Rectal smooth muscle tissue (tissue), 1 donor: ENCODE measurements around the gene MYH9.
A peak's percentile ranks its signal among the peaks of the same experiment; 100 is the strongest.

Source experiments
- H3K27ac ChIP-seq: one replicate; pipeline ENCODE4 v1.7.0; 2013; ENCODE audit warnings: low read depth, low read length, inconsistent platforms
- H3K27me3 ChIP-seq: one replicate; pipeline ENCODE4 v1.7.0; 2013; ENCODE audit warnings: low read length; ENCODE audit not compliant: control insufficient read depth, insufficient read depth
- H3K36me3 ChIP-seq: one replicate; pipeline ENCODE4 v1.7.0; 2013; ENCODE audit warnings: low read length; ENCODE audit not compliant: control insufficient read depth, insufficient read depth
- H3K4me1 ChIP-seq: one replicate; pipeline ENCODE4 v1.7.0; 2013; ENCODE audit warnings: low read length; ENCODE audit not compliant: control insufficient read depth, insufficient read depth
- H3K4me3 ChIP-seq: one replicate; pipeline ENCODE4 v1.7.0; 2013; ENCODE audit warnings: low read length
- H3K9ac ChIP-seq: one replicate; pipeline ENCODE4 v1.7.0; 2013; ENCODE audit warnings: low read length

The MYH9 gene

DNA sequence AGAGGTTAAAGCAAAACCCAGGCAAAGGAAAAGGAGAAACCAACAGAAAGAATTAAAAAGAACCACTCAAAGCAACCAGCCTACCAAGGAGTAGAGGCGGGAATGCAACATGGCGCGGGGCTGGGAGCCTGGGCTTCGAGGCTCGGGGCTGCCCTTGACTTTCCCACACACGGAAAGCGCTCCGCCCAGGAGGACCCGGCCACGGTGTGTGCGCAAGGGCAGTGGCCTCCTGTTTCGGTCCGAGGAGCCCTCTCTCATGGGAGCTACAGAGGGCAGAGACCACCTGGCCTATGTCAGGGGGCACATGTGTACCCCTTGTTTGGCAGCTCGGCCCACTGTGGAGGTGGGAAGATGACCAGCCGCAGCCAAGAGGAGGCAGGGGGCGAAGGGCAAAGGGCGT is 78.9 kb downstream of the MYH9 start:
- Histone ChIP-seq H3K9ac (no peak overlapping the region), H3K4me1 (no peaks in the 10 kb centered on the region), H3K27me3 (no peaks in the 10 kb centered on the region), H3K4me3 (no peak overlapping the region), H3K27ac (peak overlapping the region; percentile 44), H3K36me3 (peaks cover 83% of the 10 kb centered on the region)

DNA sequence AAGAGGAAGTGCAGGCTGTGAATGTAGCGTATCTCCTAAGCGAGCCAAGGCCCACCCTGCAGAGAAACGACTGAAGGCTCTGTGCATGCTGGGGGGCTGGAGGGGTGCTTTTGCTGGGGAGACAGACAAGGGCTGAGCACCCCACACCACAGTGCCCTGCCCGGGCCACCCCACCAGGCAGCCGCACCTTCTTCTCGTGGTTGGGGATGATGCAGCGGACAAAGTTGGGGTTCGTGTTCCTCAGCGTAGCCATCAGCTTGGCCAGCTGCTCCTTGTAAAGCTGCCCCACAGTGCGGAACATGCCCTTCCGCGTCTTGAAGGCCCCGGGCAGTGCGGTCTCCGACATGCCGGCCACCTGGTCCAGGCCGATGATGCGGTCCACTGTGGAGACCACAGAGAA is 81.5 kb downstream of the MYH9 start:
- Histone ChIP-seq H3K27ac (peak overlapping the region; percentile 62), H3K27me3 (no peaks in the 10 kb centered on the region), H3K4me1 (peaks cover 14% of the 10 kb centered on the region), H3K36me3 (peaks cover 84% of the 10 kb centered on the region), H3K9ac (no peak overlapping the region), H3K4me3 (no peak overlapping the region)

DNA sequence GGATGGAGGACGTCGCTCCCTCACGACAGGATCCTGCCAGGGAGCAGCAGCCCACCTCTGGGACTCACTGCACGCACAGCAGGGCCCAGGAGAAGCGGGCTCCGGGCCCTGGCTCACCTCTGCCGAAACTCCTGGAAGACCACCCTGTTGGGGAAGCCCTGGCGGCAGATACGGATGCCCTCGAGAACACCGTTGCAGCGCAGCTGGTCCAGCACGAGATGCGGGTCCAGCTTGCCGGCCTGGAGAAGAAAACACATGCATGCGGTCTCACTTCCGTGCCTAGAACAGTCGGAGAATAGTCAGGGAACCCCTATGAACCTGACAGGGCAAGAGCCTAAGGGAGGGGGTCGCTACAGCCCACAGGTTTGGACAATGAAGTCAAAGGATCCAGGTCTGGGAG is 82.0 kb downstream of the MYH9 start:
- H3K27ac ChIP-seq = peak overlapping the region; percentile 62
- H3K4me1 ChIP-seq = peaks cover 15% of the 10 kb centered on the region
- H3K36me3 ChIP-seq = peaks cover 84% of the 10 kb centered on the region
- H3K4me3 ChIP-seq = no peak overlapping the region
- no peak overlapping the region for H3K9ac ChIP-seq
- no peaks in the 10 kb centered on the region for H3K27me3 ChIP-seq

DNA sequence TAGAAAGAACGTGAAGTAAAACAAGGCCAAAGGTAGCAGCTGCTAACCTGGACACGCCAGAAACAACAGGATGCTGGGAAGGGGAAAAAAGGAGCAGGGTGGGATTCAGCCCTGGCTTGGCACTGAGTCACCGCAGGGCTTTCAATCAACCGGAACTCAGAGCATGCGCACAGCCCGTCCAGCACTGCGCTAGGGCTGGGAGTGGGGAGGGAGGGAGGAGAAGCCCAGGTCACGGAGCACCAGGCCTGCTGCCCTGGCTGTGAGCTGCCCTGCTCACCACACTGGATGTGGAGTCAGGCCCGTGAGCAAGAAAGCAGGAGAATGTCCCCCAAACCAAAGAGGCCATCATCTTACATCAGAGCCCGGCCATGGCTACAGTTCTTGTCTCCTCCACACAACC is 83.3 kb downstream of the MYH9 start:
- peaks cover 16% of the 10 kb centered on the region for H3K4me1 ChIP-seq
- peaks cover 90% of the 10 kb centered on the region for H3K36me3 ChIP-seq
- peak overlapping the region; percentile 62 for H3K27ac ChIP-seq
- H3K9ac ChIP-seq = no peak overlapping the region
- H3K4me3 ChIP-seq = no peak overlapping the region
- H3K27me3 ChIP-seq = no peaks in the 10 kb centered on the region

DNA sequence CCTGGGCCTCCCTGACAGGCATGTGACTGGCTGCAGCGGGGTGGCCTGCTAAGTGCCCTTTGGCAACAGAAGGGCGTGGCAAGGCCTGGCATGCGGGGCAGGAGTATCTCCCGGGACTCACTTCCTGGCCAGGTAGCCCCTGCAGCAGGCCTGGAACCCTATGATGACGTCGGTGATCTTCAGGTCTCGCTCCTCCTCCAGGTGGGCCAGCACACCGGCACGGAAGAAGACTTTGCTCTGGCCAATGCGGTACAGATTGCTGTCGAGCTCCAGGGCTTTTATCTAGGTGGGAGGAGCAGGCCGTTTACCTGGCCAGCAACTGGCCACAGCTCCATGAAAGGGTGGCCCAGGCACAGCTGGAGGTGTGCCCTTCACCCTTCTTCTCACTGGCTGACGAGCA is 83.9 kb downstream of the MYH9 start:
- no peaks in the 10 kb centered on the region for H3K27me3 ChIP-seq
- no peak overlapping the region for H3K9ac ChIP-seq
- H3K27ac ChIP-seq = peak overlapping the region; percentile 62
- H3K4me1 ChIP-seq = peaks cover 16% of the 10 kb centered on the region
- H3K36me3 ChIP-seq = peaks cover 89% of the 10 kb centered on the region
- no peak overlapping the region for H3K4me3 ChIP-seq

DNA sequence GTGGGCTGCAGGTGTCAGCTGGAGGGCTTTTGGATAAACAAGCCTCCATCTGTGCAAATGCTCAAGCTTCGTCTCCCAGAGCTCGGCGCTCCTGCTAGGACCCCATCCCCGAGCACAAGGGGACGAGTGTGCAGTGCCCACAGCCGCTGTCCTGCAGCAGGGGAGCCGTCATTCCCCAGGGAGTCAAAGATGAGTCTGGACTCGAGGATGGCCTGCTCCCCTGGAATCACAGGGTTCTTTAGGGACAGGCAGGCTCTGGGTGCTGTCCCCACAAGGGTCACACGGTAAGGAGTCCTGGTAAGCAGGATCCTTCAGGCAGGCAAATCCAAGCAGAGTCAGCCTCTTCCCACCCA is 84.7 kb downstream of the MYH9 start:
- peak overlapping the region; percentile 67 for H3K27ac ChIP-seq
- H3K9ac ChIP-seq = no peak overlapping the region
- peaks cover 16% of the 10 kb centered on the region for H3K4me1 ChIP-seq
- H3K27me3 ChIP-seq = no peaks in the 10 kb centered on the region
- H3K4me3 ChIP-seq = no peak overlapping the region
- H3K36me3 ChIP-seq = peaks cover 90% of the 10 kb centered on the region

DNA sequence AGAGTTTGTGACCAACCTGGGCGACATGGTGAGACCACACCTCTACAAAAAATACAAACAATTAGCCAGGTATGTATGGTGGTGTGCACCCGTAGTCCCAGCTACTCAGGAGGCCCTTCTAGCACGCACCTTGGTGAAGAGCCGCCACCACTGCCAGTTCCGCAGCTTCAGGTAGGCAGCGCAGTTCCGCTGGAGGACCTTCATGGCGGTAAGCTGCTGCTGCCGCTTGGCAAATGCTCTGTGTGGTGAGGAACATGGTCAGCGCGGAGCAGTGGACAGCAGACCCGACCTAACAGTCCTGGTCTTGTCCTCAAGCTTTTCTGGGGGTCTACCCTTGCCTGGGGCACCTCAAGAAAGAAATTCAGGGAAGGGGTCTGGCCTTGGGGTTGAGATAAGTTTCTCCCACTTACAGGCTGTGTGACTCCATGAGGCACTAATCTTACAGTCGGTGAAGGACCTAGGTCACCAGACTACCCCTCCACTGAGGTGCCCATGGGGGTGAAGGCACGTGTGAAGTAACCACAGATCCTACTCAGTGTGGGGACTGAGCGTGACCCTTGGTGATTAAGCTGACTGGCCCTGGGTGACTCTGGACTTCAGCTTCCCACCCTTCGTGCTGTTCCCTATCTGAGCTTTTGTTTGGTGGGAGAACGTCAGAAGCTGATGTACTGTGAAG is 85.2 kb downstream of the MYH9 start:
- Histone ChIP-seq H3K4me1 (peaks cover 16% of the 10 kb centered on the region), H3K27me3 (no peaks in the 10 kb centered on the region), H3K27ac (peak overlapping the region; percentile 67), H3K4me3 (no peak overlapping the region), H3K36me3 (peaks cover 92% of the 10 kb centered on the region), H3K9ac (no peak overlapping the region)

DNA sequence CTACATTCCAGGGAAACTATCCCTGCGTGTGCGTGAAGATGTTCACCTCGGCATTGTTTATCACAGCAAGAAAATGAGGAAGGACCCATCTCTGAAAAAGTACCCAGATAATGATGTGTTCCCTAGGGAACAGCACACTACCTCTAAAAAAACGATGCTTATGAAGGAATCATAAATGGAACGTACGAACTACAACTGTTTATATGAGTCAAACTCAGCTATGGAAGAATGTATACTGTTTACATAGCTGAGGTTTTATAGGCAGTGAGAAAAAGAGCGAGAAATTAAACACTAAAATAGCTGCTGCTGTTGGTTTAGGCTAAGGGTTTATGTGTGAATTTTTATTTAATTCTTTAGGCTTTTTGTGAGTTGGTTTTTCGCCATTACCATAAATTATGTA is 85.9 kb downstream of the MYH9 start:
- Histone ChIP-seq H3K9ac (no peak overlapping the region), H3K4me3 (no peak overlapping the region), H3K4me1 (peaks cover 16% of the 10 kb centered on the region), H3K27ac (peak overlapping the region; percentile 65), H3K36me3 (peaks cover 93% of the 10 kb centered on the region), H3K27me3 (no peaks in the 10 kb centered on the region)

DNA sequence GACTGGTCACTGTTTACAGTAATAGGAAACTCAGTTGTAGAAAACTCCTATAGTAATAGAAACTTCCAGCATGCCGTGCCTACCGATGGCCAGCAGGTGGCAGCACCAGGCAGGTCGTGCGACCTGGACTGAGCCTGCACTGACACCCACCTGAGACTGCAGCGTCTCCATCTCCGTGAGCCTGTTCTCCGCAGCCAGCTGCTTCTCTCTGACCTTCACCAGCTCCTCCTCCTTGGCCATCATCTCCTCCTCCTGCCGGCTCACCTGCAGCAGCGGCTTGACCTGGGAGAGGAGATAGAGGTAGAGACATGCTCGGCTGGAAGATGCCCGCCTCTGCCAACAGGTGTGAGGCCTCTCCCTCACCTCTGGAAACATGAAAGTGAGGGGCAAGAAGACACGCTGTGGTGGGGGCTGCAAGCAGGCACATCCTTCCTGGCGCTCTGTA is 86.4 kb downstream of the MYH9 start:
- Histone ChIP-seq H3K27me3 (no peaks in the 10 kb centered on the region), H3K36me3 (peaks cover 93% of the 10 kb centered on the region), H3K4me3 (no peak overlapping the region), H3K9ac (no peak overlapping the region), H3K27ac (peak overlapping the region; percentile 65), H3K4me1 (peaks cover 16% of the 10 kb centered on the region)

DNA sequence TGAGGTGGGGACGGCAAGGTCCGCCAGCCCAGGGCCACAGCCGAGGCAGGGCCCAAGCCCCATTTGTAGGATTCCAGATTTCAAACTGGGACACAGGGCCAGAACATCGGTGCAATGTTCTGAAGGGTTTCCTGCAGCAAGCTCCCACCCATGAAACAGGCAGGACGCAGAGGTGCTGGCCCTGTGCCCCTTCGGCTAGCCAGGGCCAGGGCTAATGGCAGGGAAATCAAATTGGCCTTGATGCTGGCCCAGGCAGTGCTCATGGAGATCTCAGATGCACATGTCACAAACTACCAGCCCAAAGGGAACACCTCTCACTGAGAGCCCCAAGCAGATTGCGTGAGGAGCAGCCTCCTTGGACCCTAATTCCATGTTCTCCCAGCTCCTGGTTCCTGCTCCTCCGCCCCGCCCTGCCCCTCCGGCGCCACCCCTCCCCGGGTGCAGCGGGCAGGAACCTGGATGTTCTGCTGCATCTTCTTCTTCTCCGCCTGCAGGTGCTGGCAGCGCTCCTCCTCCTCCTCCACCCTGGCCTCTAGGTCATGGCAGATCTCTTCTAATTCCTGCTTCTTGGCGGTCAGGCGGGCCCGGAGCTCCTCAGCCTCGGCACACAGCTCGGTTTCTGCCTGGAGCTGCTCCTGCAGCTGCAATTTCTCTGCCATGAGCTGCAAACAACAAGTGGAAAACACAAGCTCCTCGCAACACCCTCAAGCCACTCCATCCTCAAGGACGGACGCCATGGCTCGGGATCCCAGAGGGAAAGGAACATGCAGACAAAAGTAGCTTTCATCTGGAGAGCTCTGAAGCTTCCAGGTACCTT is 87.2 kb downstream of the MYH9 start:
- Histone ChIP-seq H3K27ac (peak overlapping the region; percentile 65), H3K4me1 (peaks cover 16% of the 10 kb centered on the region), H3K4me3 (no peak overlapping the region), H3K9ac (no peak overlapping the region), H3K27me3 (no peaks in the 10 kb centered on the region), H3K36me3 (peaks cover 91% of the 10 kb centered on the region)

DNA sequence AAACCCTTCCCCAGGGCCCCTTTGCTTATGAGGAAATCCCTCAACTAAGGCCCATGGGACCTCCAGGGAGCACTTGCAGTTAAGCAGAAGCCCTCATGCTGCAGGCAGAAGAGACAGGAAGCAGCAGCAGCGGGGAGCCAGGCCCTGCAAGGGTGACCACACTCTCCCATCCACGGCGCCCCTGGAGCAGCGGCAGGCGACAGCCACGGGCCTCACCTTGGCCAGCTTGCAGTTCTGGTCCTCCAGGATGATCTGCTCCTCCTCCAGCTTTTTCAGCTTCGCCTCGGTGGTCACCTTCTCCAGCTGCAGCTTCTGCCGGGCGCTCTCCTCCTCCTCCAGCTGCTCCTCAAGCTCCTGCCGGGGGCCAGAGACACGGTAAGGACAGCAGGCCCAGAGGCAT is 87.9 kb downstream of the MYH9 start:
- Histone ChIP-seq H3K9ac (no peak overlapping the region), H3K4me3 (no peak overlapping the region), H3K27ac (peak overlapping the region; percentile 52), H3K27me3 (no peaks in the 10 kb centered on the region), H3K4me1 (peaks cover 16% of the 10 kb centered on the region), H3K36me3 (peaks cover 91% of the 10 kb centered on the region)

DNA sequence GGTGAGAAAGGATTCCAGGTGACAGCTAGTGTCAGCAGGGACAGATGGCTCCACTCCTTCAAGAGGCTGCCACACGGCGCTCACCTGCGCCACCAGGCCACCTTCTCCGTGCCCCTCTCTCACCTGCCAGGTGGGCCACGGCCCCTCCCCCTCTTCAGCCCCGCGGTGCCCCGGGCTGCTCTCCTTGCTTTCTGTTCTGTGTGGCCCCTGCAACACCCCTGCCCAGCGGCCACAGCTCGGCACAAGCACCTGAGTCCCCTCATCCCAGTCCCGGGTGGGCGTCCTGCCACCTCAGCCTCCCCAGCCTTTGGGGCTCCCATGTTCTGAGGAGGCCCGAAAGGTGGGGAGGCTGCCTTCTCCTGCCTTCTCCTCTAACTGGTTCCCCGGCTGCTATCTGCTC is 88.5 kb downstream of the MYH9 start:
- H3K4me1 ChIP-seq = peaks cover 16% of the 10 kb centered on the region
- no peak overlapping the region for H3K27ac ChIP-seq
- no peak overlapping the region for H3K4me3 ChIP-seq
- no peak overlapping the region for H3K9ac ChIP-seq
- H3K36me3 ChIP-seq = peaks cover 91% of the 10 kb centered on the region
- no peaks in the 10 kb centered on the region for H3K27me3 ChIP-seq

DNA sequence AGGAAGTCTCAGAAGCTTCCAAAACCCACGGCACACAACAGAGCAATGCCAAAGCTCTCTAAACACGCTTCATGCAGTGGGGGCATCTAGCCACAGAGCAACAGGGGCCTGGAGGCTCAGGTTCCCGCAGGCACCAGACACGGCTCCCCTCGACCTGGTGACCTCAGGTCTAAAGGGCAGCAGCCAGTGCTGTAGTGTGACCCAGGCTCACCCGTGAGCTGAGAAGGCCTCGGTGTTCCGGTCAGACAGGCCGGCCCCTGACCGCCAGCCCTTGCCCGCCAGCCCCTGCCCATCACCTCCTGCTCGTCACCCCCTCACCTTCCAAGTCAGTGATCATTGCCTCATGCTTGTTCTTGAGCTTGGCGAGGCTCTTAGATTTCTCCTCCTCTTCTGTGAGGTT is 89.2 kb downstream of the MYH9 start:
- peaks cover 92% of the 10 kb centered on the region for H3K36me3 ChIP-seq
- H3K27ac ChIP-seq = peak overlapping the region; percentile 29
- no peak overlapping the region for H3K9ac ChIP-seq
- no peak overlapping the region for H3K4me3 ChIP-seq
- no peaks in the 10 kb centered on the region for H3K27me3 ChIP-seq
- H3K4me1 ChIP-seq = peaks cover 16% of the 10 kb centered on the region
